Progenitor cell of endocrine pancreas (in vitro differentiated cells): ENCODE data around the gene HOXD10. TPM values are rescaled to one million over a fixed set of nuclear protein-coding genes. Genes with fewer than 3 reads are reported as not detected.

ENCODE experiments used
- DNase-seq: peaks from one replicate; pipeline ENCODE4 v3.0.0; 2021; ENCODE audit warnings: low spot score; ENCODE audit not compliant: unreplicated experiment
- H3K27ac Mint-ChIP-seq: 2 replicates; pipeline ENCODE4 v1.8.0; 2021; ENCODE audit warnings: mild to moderate bottlenecking, moderate library complexity, mixed read lengths
- H3K27me3 Mint-ChIP-seq: 2 replicates; pipeline ENCODE4 v1.8.0; 2021; ENCODE audit warnings: mixed read lengths
- H3K36me3 Mint-ChIP-seq: 2 replicates; pipeline ENCODE4 v1.8.0; 2022; ENCODE audit warnings: mixed read lengths; ENCODE audit not compliant: insufficient read depth
- H3K4me1 Mint-ChIP-seq: 2 replicates; pipeline ENCODE4 v1.8.0; 2021; ENCODE audit warnings: low read depth, mixed read lengths
- H3K4me3 Mint-ChIP-seq: 2 replicates; pipeline ENCODE4 v1.8.0; 2021; ENCODE audit warnings: low read depth, mild to moderate bottlenecking, moderate library complexity, mixed read lengths
- H3K9me3 Mint-ChIP-seq: 2 replicates; pipeline ENCODE4 v1.8.0; 2021; ENCODE audit warnings: low read depth, mixed read lengths
- CTCF ChIP-seq: fragments of 200-600 bp; sonication (generic); IDR thresholded peaks from one replicate; pipeline ENCODE4 v1.5.0; 2021; ENCODE audit warnings: antibody characterized with exemption, mild to moderate bottlenecking; ENCODE audit not compliant: unreplicated experiment
- total RNA-seq: library from RNA; stranded (reverse); gene quantifications from 2 replicates; pipeline ENCODE4 v1.2.1, GENCODE V29; 2021

The HOXD10 gene
- total RNA-seq, 1 donor from 2014 or later, result not detected

GRCh38 chr2:176088048-176088936 lies 28.3 kb upstream of the HOXD10 start:
- peaks cover 92% of the 10 kb centered on the region for H3K27me3 Mint-ChIP-seq

GRCh38 chr2:176088937-176089842 lies 27.4 kb upstream of the HOXD10 start:
- Mint-ChIP-seq H3K4me3 (no peak overlapping the region), H3K36me3 (no peaks in the 10 kb centered on the region), H3K9me3 (no peaks in the 10 kb centered on the region), H3K4me1 (peaks cover 3% of the 10 kb centered on the region), H3K27me3 (peaks cover 92% of the 10 kb centered on the region), H3K27ac (no peak overlapping the region)
- TF ChIP-seq CTCF, result no peak
- DNase-seq, result no peak

More at GRCh38 chr2:176088048-176088936, 28.3 kb upstream of the HOXD10 start:
- TF ChIP-seq CTCF, result peak; percentile 76
- H3K36me3 Mint-ChIP-seq, result no peaks in the 10 kb centered on the region
- peaks cover 3% of the 10 kb centered on the region for H3K4me1 Mint-ChIP-seq
- no peak overlapping the region for H3K27ac Mint-ChIP-seq
- H3K9me3 Mint-ChIP-seq, result no peaks in the 10 kb centered on the region
- DNase-seq, result no peak
- peak overlapping the region; percentile 67 for H3K4me3 Mint-ChIP-seq

- Mint-ChIP-seq H3K36me3 (no peaks in the 10 kb centered on the region), H3K27me3 (peaks cover 92% of the 10 kb centered on the region), H3K9me3 (no peaks in the 10 kb centered on the region), H3K27ac (no peak overlapping the region), H3K4me3 (no peak overlapping the region), H3K4me1 (peaks cover 3% of the 10 kb centered on the region)
- DNase-seq, result no peak
- no peak for TF ChIP-seq CTCF
Measured at GRCh38 chr2:176089843-176090395, 26.7 kb upstream of the HOXD10 start.

- Mint-ChIP-seq H3K4me1 (peaks cover 3% of the 10 kb centered on the region), H3K9me3 (no peaks in the 10 kb centered on the region), H3K4me3 (no peak overlapping the region), H3K36me3 (no peaks in the 10 kb centered on the region), H3K27me3 (peaks cover 92% of the 10 kb centered on the region), H3K27ac (no peak overlapping the region)
- TF ChIP-seq CTCF, result no peak
- no peak for DNase-seq
Measured at GRCh38 chr2:176090862-176091261, 25.7 kb upstream of the HOXD10 start.
